ENCODE measurements around the gene SHE. TPM values are rescaled to one million over a fixed set of nuclear protein-coding genes. Genes with fewer than 3 reads are reported as not detected.

The SHE gene
- total and polyA plus RNA-seq, 2 experiments from 2014 or later = 0.23 to 0.69 TPM

DNA sequence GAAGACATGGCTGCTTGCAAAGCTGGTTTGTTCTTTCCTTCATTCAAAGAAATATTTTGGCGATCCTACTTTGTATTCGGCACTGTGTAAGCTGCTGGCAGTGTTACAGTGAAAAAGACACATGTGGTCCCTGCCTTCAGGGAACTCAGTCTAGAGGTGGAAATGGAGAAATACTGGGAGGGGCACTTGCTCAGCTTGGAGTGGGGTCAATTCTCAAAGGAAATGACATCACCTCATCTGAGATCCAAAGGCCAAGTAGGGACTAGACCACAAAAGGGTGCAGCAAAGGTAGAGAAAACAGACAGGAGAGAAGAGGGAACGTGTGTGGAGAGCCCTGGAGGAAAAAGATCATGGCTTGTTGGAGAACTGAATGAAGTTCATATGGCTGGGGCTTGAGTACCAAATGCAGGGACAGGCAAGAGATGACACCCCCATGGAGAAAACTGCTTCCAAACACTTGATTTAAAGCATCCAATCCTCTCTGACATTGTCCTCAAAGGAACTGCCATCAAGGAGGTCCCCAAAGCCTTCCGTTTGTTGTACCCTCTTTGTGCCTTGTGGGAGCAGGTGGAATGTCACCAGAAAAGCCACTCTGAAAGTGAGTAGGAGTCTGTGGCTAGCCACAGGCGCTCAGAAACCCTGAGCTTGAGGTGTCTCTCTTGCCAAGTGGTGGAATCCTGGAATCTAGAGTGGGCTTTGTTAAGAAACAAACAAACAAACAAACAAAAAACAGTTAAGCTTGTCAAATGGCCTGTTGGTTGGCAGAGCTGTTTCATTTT lies 48.4 kb downstream of the SHE start:
- Mint-ChIP-seq H3K4me1 (no peaks in the 10 kb centered on the region), H3K9me3 (no peaks in the 10 kb centered on the region; the same call in 1 of the 3 replicates), H3K27ac (no peak overlapping the region), H3K27me3 (ENCODE audit: insufficient read depth, low read depth, poor library complexity) (peaks cover 4% of the 10 kb centered on the region), H3K36me3 (ENCODE audit: low read depth) (no peaks in the 10 kb centered on the region), H3K4me3 (no peak overlapping the region)
- no peaks in the 10 kb centered on the region for H3K79me2 ChIP-seq (replicated peaks; ENCODE audit: insufficient read depth)
- ATAC-seq (no peak), DNase-seq (ENCODE audit: low spot score) (no peak)
- H3K4me1 ChIP-seq (ENCODE audit: insufficient read depth) = no peaks in the 10 kb centered on the region
- H3K27me3 ChIP-seq (ENCODE audit: insufficient read depth) = no peaks in the 10 kb centered on the region
- no peaks in the 10 kb centered on the region for H3K9me2 ChIP-seq (ENCODE audit: insufficient read depth)
- no peak overlapping the region for H3K27ac ChIP-seq (ENCODE audit: low read depth)
- no peak for TF ChIP-seq EZH2phosphoT487 (IDR thresholded peaks at IDR 0.05; ENCODE audit: unreplicated experiment)
- TF ChIP-seq CREB1 (CRISPR knock-in tag; IDR thresholded peaks at IDR 0.05; ENCODE audit: low read depth) = no peak
- TF ChIP-seq ZNF331 (CRISPR knock-in tag; IDR thresholded peaks at IDR 0.05; ENCODE audit: low read depth) = no peak
- no peak for TF ChIP-seq POLR2AphosphoS5 (IDR thresholded peaks at IDR 0.05; ENCODE audit: low read depth)
- no peak for TF ChIP-seq NANOG (IDR thresholded peaks at IDR 0.05; ENCODE audit: borderline replicate concordance)
- TF ChIP-seq ZNF114 (CRISPR knock-in tag; IDR thresholded peaks at IDR 0.05) = no peak
- TF ChIP-seq, protein P1, sequence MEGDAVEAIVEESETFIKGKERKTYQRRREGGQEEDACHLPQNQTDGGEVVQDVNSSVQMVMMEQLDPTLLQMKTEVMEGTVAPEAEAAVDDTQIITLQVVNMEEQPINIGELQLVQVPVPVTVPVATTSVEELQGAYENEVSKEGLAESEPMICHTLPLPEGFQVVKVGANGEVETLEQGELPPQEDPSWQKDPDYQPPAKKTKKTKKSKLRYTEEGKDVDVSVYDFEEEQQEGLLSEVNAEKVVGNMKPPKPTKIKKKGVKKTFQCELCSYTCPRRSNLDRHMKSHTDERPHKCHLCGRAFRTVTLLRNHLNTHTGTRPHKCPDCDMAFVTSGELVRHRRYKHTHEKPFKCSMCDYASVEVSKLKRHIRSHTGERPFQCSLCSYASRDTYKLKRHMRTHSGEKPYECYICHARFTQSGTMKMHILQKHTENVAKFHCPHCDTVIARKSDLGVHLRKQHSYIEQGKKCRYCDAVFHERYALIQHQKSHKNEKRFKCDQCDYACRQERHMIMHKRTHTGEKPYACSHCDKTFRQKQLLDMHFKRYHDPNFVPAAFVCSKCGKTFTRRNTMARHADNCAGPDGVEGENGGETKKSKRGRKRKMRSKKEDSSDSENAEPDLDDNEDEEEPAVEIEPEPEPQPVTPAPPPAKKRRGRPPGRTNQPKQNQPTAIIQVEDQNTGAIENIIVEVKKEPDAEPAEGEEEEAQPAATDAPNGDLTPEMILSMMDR (conservative IDR thresholded peaks at IDR 0.05; ENCODE audit: low read depth in 2 of 2) = no peak
- TF ChIP-seq, protein P2, sequence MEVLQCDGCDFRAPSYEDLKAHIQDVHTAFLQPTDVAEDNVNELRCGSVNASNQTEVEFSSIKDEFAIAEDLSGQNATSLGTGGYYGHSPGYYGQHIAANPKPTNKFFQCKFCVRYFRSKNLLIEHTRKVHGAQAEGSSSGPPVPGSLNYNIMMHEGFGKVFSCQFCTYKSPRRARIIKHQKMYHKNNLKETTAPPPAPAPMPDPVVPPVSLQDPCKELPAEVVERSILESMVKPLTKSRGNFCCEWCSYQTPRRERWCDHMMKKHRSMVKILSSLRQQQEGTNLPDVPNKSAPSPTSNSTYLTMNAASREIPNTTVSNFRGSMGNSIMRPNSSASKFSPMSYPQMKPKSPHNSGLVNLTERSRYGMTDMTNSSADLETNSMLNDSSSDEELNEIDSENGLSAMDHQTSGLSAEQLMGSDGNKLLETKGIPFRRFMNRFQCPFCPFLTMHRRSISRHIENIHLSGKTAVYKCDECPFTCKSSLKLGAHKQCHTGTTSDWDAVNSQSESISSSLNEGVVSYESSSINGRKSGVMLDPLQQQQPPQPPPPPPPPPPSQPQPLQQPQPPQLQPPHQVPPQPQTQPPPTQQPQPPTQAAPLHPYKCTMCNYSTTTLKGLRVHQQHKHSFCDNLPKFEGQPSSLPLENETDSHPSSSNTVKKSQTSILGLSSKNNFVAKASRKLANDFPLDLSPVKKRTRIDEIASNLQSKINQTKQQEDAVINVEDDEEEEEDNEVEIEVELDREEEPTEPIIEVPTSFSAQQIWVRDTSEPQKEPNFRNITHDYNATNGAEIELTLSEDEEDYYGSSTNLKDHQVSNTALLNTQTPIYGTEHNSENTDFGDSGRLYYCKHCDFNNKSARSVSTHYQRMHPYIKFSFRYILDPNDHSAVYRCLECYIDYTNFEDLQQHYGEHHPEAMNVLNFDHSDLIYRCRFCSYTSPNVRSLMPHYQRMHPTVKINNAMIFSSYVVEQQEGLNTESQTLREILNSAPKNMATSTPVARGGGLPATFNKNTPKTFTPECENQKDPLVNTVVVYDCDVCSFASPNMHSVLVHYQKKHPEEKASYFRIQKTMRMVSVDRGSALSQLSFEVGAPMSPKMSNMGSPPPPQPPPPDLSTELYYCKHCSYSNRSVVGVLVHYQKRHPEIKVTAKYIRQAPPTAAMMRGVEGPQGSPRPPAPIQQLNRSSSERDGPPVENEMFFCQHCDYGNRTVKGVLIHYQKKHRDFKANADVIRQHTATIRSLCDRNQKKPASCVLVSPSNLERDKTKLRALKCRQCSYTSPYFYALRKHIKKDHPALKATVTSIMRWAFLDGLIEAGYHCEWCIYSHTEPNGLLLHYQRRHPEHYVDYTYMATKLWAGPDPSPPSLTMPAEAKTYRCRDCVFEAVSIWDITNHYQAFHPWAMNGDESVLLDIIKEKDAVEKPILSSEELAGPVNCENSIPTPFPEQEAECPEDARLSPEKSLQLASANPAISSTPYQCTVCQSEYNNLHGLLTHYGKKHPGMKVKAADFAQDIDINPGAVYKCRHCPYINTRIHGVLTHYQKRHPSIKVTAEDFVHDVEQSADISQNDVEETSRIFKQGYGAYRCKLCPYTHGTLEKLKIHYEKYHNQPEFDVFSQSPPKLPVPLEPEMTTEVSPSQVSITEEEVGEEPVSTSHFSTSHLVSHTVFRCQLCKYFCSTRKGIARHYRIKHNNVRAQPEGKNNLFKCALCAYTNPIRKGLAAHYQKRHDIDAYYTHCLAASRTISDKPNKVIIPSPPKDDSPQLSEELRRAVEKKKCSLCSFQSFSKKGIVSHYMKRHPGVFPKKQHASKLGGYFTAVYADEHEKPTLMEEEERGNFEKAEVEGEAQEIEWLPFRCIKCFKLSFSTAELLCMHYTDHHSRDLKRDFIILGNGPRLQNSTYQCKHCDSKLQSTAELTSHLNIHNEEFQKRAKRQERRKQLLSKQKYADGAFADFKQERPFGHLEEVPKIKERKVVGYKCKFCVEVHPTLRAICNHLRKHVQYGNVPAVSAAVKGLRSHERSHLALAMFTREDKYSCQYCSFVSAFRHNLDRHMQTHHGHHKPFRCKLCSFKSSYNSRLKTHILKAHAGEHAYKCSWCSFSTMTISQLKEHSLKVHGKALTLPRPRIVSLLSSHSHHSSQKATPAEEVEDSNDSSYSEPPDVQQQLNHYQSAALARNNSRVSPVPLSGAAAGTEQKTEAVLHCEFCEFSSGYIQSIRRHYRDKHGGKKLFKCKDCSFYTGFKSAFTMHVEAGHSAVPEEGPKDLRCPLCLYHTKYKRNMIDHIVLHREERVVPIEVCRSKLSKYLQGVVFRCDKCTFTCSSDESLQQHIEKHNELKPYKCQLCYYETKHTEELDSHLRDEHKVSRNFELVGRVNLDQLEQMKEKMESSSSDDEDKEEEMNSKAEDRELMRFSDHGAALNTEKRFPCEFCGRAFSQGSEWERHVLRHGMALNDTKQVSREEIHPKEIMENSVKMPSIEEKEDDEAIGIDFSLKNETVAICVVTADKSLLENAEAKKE (CRISPR knock-in tag; IDR thresholded peaks at IDR 0.05) = no peak
- TF ChIP-seq, protein P3, sequence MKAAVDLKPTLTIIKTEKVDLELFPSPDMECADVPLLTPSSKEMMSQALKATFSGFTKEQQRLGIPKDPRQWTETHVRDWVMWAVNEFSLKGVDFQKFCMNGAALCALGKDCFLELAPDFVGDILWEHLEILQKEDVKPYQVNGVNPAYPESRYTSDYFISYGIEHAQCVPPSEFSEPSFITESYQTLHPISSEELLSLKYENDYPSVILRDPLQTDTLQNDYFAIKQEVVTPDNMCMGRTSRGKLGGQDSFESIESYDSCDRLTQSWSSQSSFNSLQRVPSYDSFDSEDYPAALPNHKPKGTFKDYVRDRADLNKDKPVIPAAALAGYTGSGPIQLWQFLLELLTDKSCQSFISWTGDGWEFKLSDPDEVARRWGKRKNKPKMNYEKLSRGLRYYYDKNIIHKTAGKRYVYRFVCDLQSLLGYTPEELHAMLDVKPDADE (IDR thresholded peaks at IDR 0.05) = no peak
- TF ChIP-seq STAT1 (IDR thresholded peaks at IDR 0.05; ENCODE audit: unreplicated experiment) = no peak
- no peak for TF ChIP-seq EZH2 (IDR thresholded peaks at IDR 0.05; ENCODE audit: low read depth, unreplicated experiment)
- TF ChIP-seq JUNB (IDR thresholded peaks at IDR 0.05; ENCODE audit: unreplicated experiment) = no peak
- TF ChIP-seq, protein P4, sequence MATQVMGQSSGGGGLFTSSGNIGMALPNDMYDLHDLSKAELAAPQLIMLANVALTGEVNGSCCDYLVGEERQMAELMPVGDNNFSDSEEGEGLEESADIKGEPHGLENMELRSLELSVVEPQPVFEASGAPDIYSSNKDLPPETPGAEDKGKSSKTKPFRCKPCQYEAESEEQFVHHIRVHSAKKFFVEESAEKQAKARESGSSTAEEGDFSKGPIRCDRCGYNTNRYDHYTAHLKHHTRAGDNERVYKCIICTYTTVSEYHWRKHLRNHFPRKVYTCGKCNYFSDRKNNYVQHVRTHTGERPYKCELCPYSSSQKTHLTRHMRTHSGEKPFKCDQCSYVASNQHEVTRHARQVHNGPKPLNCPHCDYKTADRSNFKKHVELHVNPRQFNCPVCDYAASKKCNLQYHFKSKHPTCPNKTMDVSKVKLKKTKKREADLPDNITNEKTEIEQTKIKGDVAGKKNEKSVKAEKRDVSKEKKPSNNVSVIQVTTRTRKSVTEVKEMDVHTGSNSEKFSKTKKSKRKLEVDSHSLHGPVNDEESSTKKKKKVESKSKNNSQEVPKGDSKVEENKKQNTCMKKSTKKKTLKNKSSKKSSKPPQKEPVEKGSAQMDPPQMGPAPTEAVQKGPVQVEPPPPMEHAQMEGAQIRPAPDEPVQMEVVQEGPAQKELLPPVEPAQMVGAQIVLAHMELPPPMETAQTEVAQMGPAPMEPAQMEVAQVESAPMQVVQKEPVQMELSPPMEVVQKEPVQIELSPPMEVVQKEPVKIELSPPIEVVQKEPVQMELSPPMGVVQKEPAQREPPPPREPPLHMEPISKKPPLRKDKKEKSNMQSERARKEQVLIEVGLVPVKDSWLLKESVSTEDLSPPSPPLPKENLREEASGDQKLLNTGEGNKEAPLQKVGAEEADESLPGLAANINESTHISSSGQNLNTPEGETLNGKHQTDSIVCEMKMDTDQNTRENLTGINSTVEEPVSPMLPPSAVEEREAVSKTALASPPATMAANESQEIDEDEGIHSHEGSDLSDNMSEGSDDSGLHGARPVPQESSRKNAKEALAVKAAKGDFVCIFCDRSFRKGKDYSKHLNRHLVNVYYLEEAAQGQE (IDR thresholded peaks at IDR 0.05; ENCODE audit: unreplicated experiment) = no peak
- no peaks in the 10 kb centered on the region for H3F3A ChIP-seq (replicated peaks; ENCODE audit: low read depth)
- no peak overlapping the region for H3K4me2 ChIP-seq
- no peaks in the 10 kb centered on the region for H3K36me3 ChIP-seq (ENCODE audit: insufficient read depth)
- no peak overlapping the region for H2AFZ ChIP-seq
- H4K20me1 ChIP-seq (replicated peaks; ENCODE audit: insufficient read depth) = no peaks in the 10 kb centered on the region
- H3K4me3 ChIP-seq = no peak overlapping the region
